Fibroblast of skin of scalp (primary cell): ENCODE data around the gene UFM1.
"Not testable (repeated sequence)": the region's sequence is repeated elsewhere in the genome, so short reads cannot be mapped to it uniquely, and the experiment has no call there.

Experiments
- DNase-seq: peaks from one replicate; pipeline ENCODE4 v3.0.0-alpha.2; 2013

The UFM1 gene

DNA sequence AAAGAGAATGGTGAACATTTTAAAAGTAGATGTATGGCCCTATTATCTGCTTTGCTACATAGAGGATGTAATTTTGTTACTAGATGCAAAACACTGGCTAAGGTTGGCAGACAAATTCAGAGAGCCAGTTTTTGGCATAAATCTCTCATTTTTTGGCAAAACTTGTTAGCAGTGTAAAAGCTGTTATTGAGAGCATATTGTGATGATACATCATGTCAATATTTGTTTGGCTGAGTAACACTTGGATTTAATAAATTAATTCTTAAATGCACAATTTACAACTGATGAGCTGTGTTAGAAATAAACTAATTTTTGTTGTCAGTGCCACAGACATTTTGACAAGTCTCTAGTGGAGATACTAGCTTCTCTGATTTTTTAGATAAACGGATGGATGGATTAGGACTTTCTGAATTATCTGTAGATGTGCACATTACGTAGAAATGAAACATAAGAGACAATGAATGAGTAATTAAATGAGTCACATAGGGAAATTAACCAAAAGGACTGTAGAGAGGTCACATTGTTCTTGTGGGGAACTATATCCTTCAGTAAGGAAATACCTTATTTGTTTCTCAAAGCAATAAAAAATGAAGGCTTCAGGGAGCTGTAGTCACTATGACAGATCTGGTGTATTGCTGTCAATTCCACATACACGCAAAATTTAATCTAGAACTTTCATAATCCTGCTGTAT, 17.4 kb downstream of the UFM1 start:
- no peak for DNase-seq

DNA sequence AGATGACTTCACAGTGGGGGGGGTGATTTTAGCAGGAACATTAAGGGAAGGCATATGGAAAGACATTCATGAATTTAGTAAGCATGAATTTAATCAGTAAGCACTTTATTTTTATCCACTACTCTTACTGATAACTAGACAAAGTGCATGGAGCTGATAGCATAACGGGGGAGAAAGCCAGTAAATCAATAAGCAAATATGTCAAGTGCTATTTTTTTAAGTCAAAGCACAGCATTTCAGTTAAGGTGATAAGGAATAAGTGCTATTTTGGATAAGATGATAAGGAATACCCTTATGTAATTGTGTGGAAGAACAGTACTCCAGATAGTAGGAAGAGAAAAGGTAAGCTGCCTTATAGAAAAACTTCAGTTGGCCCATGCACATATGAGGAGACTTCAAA, 19.4 kb downstream of the UFM1 start:
- DNase-seq, result no peak

- DNase-seq, result not testable (repeated sequence)
Observed at GRCh38 chr13:38370096-38370495, 20.4 kb downstream of the UFM1 start.

DNA sequence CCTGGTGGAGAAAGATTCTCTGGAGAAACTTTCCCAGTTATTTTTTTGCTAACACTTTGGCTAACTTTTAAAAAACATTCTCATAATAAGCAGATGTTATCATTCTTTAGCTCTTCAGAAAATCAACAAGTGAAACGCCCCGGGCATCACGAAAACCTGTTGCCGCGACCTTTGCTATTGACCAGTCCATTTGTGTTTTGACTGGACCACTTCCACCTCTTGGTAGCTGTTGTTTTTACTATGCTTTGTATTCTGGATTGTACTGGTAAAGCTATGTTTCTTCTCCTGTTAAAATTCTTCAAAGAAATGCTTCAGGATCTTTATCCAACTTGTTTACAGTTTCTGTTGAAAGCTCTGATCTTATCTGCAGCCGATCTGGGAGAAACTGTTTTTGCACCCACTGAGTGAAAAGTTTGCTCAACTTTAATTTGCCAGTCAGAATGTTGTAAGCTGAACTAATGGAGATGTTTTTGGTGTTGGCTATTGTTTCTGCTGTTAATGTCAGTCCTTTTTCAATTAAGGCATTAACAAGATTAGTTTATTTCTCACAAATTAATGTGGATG, 23.3 kb downstream of the UFM1 start:
- no peak for DNase-seq

DNA sequence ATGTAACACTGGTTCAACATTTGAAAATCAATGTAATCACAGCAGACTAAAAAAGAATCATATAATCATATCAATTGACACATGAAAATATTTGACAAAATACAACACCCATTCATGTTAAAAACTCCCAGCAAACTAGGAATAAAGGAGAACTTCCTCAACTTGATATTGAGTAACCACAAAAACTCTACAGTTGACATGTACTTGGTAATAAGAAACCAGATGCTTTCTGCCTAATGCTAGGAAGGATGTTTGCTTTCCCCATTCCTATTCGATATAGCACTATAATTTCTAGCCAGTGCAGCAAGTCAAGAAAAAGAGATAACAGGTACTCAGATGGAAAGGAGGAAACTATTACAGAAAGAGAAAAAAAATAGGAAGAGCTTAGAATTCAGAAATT, 26.9 kb downstream of the UFM1 start:
- no peak for DNase-seq

GRCh38 chr13:38381890-38382289, 32.2 kb downstream of the UFM1 start:
- DNase-seq, result no peak

DNA sequence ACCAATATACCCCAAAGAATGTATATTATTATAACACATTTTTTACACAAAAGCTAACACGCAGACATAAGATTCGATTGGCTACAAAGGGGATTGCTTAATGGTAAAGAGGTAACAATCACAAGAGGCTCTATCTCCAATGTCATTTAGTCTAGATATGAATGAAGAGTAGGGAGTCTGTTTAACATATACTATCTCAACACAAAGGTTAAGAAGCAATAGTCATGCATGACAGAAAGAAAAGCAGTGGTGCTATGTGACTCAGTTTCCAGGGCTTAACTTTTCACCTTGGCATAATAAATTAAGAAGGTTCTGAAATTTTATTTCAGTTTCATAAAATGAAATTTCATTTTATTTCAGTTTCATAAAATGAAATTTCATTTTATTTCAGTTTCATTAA, 33.3 kb downstream of the UFM1 start:
- peak; percentile 33 for DNase-seq

DNA sequence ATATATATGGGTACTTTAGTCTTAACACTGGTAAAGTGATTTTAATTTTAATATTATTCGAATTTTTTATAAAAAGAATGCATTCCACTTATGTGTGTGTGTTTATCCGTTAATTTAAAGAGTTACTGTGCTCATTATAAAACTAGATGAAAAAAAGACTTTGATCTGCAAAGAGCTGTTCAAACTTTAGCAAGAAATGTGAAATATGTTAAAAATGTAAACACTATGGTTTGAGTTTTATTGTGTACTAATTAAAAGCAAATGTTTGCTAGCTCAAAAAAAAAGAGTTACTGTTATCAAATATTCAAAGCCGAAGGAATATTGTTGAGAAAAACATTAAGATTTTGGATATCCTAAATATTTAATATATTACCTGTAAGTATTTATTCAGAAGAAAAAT, 34.5 kb downstream of the UFM1 start:
- DNase-seq, result peak; percentile 31

DNA sequence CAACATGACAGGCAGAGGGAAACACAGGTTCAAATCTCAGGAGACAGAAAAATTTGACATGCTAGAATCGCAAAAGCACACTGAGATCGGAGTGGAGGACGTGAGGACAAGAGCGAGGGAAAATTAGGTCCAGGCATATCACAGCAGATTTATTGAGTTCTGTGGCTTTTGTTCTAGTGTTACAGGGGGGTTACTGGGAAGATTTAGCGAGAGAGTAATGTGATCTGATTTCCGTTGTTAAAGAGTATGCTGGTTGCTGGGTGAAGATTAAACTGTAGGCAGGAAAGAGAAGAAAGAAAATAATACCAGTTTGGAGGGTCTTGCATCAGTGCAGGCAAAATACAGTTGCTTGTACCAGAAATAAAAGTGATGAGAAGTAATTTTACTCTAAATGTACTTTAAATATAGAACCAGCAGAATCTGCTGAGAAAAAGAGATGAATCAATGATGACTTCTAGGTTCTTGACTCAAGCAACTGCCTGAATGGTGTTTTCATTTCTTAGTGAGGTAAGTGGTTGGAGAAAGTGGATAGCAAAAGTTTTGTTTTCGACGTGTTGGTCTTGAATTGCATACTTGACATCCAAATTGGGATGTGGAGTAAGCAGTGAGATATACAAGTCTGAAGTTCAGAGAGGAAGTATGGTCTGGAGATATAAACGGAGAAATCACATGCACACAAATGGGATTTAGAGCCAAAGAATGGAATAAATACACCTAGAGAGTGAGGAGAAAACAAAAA, 35.7 kb downstream of the UFM1 start:
- DNase-seq, result no peak

GRCh38 chr13:38386421-38386820, 36.8 kb downstream of the UFM1 start:
- peak; percentile 46 for DNase-seq

- no peak for DNase-seq
Observed at GRCh38 chr13:38391341-38391740, 41.7 kb downstream of the UFM1 start.

- DNase-seq, result peak; percentile 35
Observed at GRCh38 chr13:38394777-38395496, 45.3 kb downstream of the UFM1 start.

- DNase-seq, result no peak
Observed at GRCh38 chr13:38395497-38395788, 45.8 kb downstream of the UFM1 start.

DNA sequence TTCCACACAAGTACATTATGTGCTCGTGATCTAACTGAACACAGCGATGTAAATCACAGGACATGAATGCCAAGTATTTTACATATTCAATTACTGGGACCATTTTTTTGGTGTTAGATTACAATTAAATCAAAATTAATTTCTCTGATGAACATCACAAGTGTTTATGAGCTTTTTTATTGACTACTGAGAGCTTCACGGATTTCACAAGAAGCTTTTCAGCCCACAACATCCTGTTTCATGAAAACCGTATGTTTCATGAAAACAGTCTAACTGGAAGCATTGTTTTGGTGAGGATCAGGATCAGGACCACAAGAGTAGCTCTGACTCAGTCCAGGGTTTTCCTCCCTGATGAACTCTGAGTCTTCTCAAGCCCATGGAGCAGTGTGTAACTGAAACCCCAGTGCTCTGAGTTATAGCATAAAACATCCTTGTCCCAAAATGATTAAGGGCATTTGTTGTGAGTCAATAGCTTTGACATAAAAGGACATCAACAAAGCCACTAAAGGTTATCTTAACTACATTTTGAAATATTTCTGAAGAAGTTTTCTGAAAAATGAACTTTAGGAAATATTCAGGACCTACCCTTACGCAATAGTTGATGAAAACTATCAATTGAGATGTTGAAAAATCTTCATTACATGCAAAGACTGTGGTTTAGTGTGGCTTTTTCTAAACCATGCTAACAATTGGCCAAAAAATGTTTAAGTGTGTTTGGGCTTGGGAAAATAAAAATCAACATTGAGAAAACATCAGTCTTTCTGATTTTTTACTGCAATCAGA, 49.3 kb downstream of the UFM1 start:
- DNase-seq, result peak; percentile 70

DNA sequence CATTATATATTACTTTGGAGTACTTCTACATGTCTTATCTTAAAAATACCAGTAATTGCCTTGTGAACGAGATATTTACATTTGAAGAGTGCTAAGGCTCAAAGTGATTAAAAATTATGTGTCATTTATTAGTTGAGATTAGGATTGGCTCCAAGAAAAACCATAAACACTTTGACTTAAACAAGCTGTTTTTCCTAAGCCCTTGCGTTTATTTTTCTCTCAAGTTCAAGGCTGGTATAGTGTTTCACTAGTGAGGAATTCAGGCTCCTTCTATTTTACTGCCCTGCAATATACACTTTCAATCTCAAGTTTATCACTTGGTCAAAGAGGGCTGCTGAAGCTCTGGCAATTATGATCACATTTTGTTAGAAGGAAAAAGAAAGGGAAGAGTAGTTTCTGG, 49.9 kb downstream of the UFM1 start:
- DNase-seq, result no peak

- DNase-seq, result no peak
Observed at GRCh38 chr13:38401276-38401675, 51.6 kb downstream of the UFM1 start.

DNA sequence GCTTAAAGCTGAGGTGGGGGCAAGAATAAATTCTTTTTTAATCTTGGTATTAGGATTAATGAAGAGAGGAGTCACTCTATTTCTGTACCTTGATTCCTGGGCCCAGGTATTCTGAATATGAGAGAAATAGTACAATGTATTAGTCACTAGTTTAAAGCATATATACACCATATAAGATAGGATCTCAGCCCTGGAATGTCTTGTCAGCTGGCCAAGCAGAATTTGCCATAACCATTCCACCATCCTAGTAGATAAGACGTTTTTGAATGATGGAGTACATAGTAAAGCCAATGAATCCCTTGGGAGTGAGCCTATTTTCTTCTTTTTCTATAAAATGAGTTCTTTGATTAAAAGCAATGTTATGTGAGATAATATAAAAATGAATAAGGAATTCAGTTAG, 55.6 kb downstream of the UFM1 start:
- no peak for DNase-seq

- DNase-seq, result no peak
Observed at GRCh38 chr13:38409771-38410170, 60.1 kb downstream of the UFM1 start.

DNA sequence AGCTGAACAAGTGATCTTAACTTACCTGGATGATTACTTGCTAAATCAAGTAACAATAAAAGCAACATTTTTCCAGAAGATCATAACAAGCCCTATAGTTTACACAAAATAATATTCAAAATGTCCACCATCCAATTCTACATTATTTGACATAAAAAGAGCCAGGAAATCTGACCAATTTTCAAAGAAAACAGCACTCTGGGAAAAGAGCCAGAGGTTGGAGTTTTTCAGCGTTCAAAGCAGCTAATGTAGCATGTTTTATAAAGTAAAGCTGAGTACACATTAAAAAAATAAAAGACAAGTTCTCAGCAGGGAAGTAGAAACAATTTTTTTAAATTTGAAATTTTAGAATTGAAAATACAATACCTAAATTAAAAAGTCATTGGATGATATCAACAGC, 62.6 kb downstream of the UFM1 start:
- DNase-seq, result no peak
